Measurements from ENCODE around the gene NXN. TPM values are rescaled to one million over a fixed set of nuclear protein-coding genes. Genes with fewer than 3 reads are reported as not detected.

Gene NXN
- polyA plus RNA-seq, 1 experiment: 118 TPM

DNA sequence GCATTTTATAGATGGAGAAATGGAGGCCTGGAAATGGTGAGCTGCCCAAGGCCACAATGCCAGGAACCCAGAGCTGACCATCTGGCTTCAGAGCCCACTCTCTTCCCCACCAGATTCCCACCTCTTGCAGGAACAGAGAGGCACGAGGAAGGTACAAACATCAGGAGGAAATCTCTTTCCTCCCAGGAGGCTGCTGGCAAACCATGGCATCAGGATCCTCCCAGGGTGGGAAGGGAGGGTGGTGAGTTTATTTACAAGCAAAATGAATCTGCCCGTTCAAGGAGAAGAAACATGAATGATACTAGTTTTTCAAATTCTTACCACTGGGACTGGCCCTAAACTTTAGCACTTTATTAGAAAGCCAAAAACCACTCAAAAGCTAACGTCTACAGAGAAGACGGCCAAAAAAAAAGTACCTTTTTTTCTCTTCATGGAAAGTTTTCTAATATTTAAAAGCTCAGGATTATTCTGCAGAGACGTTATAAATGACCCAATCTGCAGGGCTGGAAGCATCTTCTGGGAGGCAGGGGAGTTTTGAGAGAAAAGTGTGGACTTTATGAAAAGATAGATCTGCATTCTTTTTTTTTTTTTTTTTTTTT, 79.1 kb downstream of the NXN start:
- Histone ChIP-seq H3K27ac (ENCODE audit: low read depth, low read length) (no peak overlapping the region), H3K27me3 (ENCODE audit: control insufficient read depth, insufficient read depth, low read length) (no peaks in the 10 kb centered on the region), H3K9me3 (ENCODE audit: control insufficient read depth, insufficient read depth, low read length) (no peaks in the 10 kb centered on the region; the same call in 1 of the 2 replicates), H3K4me3 (ENCODE audit: low read depth, low read length) (no peak overlapping the region)
- TF ChIP-seq, protein P1, sequence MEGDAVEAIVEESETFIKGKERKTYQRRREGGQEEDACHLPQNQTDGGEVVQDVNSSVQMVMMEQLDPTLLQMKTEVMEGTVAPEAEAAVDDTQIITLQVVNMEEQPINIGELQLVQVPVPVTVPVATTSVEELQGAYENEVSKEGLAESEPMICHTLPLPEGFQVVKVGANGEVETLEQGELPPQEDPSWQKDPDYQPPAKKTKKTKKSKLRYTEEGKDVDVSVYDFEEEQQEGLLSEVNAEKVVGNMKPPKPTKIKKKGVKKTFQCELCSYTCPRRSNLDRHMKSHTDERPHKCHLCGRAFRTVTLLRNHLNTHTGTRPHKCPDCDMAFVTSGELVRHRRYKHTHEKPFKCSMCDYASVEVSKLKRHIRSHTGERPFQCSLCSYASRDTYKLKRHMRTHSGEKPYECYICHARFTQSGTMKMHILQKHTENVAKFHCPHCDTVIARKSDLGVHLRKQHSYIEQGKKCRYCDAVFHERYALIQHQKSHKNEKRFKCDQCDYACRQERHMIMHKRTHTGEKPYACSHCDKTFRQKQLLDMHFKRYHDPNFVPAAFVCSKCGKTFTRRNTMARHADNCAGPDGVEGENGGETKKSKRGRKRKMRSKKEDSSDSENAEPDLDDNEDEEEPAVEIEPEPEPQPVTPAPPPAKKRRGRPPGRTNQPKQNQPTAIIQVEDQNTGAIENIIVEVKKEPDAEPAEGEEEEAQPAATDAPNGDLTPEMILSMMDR (IDR thresholded peaks at IDR 0.05; ENCODE audit: low read depth, low read length): no peak
- ChIA-PET POLR2A (interaction anchor here (1.1 to 1.9 kb wide), 2 partner anchors 22 to 28 kb away, joined by 3 to 9 read pairs; no protein-coding TSS in a partner anchor), CTCF (interaction anchor here (2.1 kb wide), 1 partner anchor 156 kb away, joined by 6 read pairs; no protein-coding TSS in a partner anchor)
- DNase-seq (ENCODE audit: low read depth, low spot score): no peak

DNA sequence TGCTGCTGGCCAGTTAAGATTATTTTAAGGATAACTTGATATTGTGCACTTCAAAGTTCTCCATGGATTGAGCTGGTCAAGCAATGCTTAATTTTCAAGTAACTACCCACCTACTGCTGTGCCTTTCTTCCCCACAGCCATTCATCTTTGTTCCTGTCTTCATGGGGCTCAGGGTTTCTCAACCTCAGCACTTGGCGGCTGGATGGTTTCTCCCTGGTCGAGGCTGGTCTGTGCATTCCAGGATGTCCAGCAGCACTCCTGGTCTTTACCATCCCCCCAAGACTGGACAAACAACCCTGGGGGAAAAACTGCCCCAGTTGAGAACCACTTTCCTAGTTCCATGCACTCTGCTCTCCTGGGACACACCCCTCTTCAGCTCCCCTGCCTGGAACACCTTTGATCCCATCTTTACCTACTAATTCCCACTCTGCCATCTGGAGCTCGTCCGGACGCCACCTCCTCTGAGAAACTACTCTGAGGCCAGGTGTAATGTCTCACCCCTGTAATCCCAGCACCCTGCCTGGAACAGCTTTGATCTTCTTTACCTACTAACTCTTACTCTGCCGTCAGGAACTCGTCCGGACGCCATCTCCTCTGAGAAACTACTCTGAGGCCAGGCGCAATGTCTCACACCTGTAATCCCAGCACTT, 81.5 kb downstream of the NXN start:
- Histone ChIP-seq H3K9me3 (ENCODE audit: control insufficient read depth, insufficient read depth, low read length) (no peaks in the 10 kb centered on the region; the same call in 1 of the 2 replicates), H3K27me3 (ENCODE audit: control insufficient read depth, insufficient read depth, low read length) (no peaks in the 10 kb centered on the region), H3K4me3 (ENCODE audit: low read depth, low read length) (no peak overlapping the region), H3K27ac (ENCODE audit: low read depth, low read length) (no peak overlapping the region)
- TF ChIP-seq, protein P1 (IDR thresholded peaks at IDR 0.05; ENCODE audit: low read depth, low read length): no peak
- CTCF ChIA-PET: no interaction called here
- DNase-seq (ENCODE audit: low read depth, low spot score): no peak
- POLR2A ChIA-PET: no interaction called here

DNA sequence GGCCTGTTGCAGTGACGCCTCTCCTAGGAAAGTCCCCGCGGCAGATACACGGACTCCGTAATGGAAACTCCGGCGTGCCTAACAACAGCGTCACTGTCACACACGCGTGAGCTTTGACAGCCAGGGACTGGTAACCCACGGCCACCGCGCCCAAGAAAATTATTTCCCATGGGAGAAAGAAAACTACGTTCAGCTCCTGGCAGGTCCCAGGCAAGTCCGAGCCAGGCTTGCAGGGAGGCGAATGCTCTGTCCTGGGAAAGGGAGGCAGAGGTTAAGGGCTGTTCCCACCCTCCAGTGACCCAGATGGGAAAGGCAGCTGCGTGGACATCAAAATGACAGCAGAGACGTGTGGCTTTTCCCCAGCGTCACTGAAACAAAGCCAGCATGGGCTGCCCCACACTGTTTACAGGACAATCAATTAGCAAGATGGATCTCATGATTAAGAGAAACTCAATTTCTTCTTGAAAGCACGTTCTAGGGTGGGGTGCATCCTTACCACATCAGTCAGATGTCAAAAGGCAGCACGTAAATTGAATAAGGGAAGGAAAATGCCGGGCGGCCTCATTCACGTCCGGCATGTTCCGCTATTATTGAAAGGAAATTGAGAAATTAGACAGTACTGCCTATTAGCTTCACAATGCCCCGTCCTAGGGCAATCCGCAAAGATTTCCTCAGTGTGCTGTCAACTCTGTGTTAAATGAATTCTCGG, 82.5 kb downstream of the NXN start:
- Histone ChIP-seq H3K9me3 (ENCODE audit: control insufficient read depth, insufficient read depth, low read length) (no peaks in the 10 kb centered on the region; the same call in 1 of the 2 replicates), H3K27me3 (ENCODE audit: control insufficient read depth, insufficient read depth, low read length) (no peaks in the 10 kb centered on the region), H3K4me3 (ENCODE audit: low read depth, low read length) (no peak overlapping the region), H3K27ac (ENCODE audit: low read depth, low read length) (peak overlapping the region; percentile 75)
- TF ChIP-seq, protein P1 (IDR thresholded peaks at IDR 0.05; ENCODE audit: low read depth, low read length): no peak
- POLR2A ChIA-PET: interaction anchor here (1.0 to 1.3 kb wide), 4 partner anchors 14 to 54 kb away, joined by 3 to 5 read pairs (median 4); no protein-coding TSS in a partner anchor
- DNase-seq (ENCODE audit: low read depth, low spot score): no peak
- CTCF ChIA-PET: interaction anchor here (0.7 kb wide), 1 partner anchor 8 kb away, joined by 3 read pairs; no protein-coding TSS in a partner anchor

DNA sequence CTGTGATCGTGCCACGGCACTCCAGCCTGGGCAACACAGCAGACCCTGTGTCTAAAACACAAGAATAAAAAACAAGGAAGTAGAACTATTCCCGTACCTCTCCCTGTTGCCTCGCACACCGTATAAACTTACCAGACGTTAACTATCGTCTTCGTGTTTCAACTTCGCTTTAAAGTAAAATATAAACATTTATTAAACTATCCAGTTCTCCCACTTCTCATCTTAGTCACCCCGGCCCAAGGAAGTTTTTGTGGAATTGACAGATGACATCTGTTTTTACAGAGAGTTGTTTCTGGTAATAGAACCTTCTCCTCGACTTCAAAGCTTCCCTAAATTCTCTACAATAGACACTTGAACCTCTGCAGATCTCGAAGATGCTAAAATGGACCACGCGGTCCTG, 83.1 kb downstream of the NXN start:
- H3K9me3 ChIP-seq (ENCODE audit: control insufficient read depth, insufficient read depth, low read length): no peaks in the 10 kb centered on the region
- H3K27me3 ChIP-seq (ENCODE audit: control insufficient read depth, insufficient read depth, low read length): no peaks in the 10 kb centered on the region
- CTCF ChIA-PET: interaction anchor here (0.7 kb wide), 1 partner anchor 9 kb away, joined by 3 read pairs; no protein-coding TSS in a partner anchor
- TF ChIP-seq, protein P1 (IDR thresholded peaks at IDR 0.05; ENCODE audit: low read depth, low read length): no peak
- no peak overlapping the region for H3K4me3 ChIP-seq (ENCODE audit: low read depth, low read length)
- POLR2A ChIA-PET: interaction anchor here (1.0 to 1.3 kb wide), 4 partner anchors 13 to 55 kb away, joined by 3 to 5 read pairs (median 4); no protein-coding TSS in a partner anchor
- H3K27ac ChIP-seq (ENCODE audit: low read depth, low read length): peak overlapping the region; percentile 75
- DNase-seq (ENCODE audit: low read depth, low spot score): no peak
